ENCODE results near the gene DNAH9.
"Not testable (repeated sequence)": the region's sequence is repeated elsewhere in the genome, so short reads cannot be mapped to it uniquely, and the experiment has no call there.

DNAH9 gene

DNA sequence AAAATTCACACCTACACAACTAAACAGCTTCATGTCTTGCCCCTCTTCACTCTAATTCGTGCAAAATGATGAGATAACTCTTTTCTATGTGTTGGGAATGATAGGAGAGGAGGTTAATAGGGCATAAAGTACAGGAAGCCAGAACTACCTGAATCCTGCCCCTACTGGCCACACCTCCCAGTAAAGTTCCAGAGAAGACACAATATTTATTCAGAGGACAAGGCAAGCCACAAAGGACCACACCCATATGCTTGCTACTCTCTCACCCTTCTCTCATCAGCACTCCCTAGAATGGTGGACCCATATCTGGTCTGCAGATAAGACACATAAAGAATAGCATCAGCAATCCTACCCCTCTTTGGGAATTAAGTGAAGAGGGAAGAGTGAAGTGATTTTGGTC, 324.4 kb downstream of the DNAH9 start:
- no peak for DNase-seq (ENCODE audit: insufficient read length, low spot score)

DNA sequence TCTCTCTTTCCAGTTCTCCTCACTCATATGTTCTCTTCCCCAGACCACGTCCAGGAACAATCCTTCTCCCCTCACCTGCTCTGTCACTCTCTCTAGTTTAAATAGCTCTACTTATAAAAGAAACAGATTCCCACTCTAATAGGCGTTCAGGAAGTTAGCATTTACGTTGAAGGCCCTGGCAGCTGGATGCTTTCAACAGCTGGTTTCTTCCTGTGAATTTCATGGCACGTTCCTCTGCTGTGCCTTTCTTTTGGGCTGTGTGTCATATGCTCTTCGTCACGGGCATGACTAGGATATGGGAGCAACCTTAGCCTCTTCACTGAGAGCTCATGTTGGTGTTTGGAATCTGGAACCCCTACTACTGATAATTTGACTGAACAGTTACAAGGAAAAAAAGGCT, 325.8 kb downstream of the DNAH9 start:
- TF ChIP-seq POLR2A (IDR thresholded peaks at IDR 0.05; ENCODE audit: low read depth, low read length), result no peak

More for the DNA sequence above, 324.4 kb downstream of the DNAH9 start:
- no peak for TF ChIP-seq POLR2A (IDR thresholded peaks at IDR 0.05; ENCODE audit: low read depth, low read length)
- FAIRE-seq, result no peak

DNA sequence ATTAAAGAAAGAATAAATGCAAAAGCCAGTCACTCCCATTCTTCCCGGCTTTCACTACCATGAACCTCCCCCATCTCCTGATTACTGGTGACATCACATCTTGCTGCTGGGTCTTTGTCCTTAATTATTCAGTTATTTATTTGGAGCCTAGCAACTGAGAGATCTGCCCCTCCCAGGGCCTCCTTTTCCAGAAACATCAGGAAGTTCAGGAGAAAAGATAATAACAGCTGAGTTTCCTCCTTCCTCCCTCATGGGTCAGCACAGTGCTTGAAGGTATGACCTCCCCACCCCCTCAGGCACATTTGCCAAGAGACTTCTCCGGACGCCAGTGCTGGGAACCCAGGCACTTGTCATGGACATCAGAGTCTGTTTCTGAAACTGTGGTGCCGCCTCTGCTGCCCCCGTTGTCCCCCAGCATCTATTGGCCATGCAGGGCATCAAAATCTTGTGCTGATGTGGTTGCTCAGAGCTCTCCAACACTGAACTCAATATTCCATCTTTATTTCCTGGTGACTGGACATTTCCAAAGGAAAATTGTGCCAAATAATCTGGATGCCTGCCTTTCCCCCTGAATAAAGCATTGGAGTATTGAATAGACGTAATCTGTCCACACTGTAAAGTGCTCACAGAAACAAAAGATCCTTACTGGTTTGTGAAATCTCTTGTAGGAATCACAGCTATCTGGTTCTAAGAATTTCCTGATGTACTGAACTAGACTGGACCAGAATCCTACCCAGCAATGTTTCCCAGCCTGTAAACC, 327.2 kb downstream of the DNAH9 start:
- FAIRE-seq, result no peak
- no peak for TF ChIP-seq POLR2A (IDR thresholded peaks at IDR 0.05; ENCODE audit: low read depth, low read length)
- DNase-seq (ENCODE audit: insufficient read length, low spot score), result no peak

More for the DNA sequence above, 325.8 kb downstream of the DNAH9 start:
- FAIRE-seq (no peak), DNase-seq (ENCODE audit: insufficient read length, low spot score) (no peak)

DNA sequence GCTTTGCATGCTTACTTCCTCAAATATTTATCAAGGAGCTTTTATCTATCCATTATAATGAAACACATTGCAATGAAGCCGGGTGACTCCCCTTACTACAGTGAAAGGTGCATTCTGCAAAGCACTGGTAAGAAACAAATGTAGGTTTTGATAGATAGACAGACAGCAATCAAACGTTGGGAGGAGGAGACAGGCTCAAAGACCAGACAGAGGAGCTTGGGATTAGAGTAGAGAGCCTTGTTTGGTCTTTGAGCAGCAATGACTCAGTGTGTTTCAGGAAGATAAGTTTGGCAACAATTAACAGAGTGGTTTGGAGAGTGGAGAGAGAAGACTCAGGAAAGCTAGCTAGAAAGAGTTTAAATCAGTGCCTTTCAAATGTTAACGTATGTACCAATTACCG, 330.2 kb downstream of the DNAH9 start:
- TF ChIP-seq POLR2A (IDR thresholded peaks at IDR 0.05; ENCODE audit: low read depth, low read length), result no peak
- FAIRE-seq, result no peak

DNA sequence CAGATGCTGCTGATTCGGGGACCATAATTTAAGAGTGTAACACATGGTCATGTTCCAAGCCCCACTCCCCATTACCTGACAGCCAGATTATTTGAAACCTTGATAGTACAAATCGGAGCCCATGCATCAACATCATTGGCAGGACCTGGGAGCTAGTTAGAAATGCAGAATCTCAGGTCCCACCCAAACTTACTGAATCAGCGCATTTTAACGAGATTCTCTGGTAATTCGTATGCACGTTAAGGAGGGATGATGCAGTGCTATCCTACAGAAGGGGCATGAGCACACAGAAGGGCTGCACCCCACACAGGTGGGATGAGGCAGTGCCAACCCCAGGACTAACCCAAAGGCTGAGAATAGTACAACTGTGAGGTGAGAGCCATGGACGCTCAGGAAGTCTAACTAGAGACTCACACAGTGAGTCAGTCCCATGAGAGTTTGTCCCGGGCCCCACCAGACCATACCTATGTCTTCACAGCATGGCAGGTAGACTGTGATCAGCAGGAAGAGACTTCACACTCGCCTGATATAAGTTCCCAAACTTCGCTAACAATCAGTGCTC, 334.1 kb downstream of the DNAH9 start:
- DNase-seq (ENCODE audit: insufficient read length, low spot score), result no peak
- no peak for TF ChIP-seq POLR2A (IDR thresholded peaks at IDR 0.05; ENCODE audit: low read depth, low read length)
- no peak for FAIRE-seq

More for the DNA sequence above, 330.2 kb downstream of the DNAH9 start:
- no peak for DNase-seq (ENCODE audit: insufficient read length, low spot score)

DNA sequence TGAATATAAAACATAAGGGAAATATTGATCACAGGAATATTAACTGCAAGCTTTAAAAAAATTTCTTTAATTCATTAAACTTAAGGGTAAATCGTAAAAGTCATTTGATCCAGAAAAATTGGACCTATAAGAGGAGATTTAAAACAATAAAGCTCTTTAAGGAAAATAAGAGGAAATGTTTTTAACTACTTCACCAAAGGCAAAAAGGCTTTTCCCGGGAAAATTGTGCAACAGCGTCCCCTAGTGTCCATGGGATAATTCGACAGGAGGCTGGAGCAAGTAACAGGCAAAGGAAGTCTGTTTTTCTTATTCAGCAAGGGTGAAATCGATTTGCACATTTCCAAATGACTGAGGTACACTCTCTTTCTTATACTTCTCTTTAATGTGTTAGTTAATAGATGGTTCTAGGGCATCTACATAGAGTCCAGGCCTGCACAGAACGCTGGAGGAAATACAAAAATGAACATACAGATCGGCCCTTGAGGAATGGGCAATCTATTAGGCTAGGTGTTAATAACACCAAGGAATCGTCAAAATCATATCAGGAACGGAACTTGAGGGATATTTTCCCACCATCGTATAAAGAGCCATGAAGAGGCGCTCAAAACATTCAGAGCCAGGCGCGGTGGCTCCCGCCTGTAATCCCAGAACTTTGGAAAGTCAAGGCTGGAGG, 337.6 kb downstream of the DNAH9 start:
- no peak for TF ChIP-seq POLR2A (IDR thresholded peaks at IDR 0.05; ENCODE audit: low read depth, low read length)
- DNase-seq (ENCODE audit: insufficient read length, low spot score) (peak; percentile 33), FAIRE-seq (peak; percentile 83)

DNA sequence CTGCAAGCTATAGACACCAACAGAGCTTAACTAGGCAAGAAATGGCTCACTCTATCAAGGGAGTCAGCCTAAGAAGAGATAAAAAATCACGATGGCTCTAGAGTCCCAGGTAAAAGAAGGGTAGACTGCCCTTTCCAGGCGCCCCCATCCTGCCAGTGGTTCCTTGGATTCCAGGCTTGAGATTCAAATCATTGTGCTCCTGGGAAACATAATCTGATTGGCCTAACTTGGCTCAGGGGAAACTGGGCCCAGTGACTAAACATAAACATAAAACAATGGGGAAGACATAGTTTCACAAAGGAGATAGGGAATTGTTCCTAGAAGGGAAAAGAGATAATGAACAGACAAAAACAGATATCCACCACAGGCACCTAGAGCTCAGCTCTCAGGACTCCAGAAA, 342.6 kb downstream of the DNAH9 start:
- FAIRE-seq, result no peak
- no peak for TF ChIP-seq POLR2A (IDR thresholded peaks at IDR 0.05; ENCODE audit: low read depth, low read length)
- DNase-seq (ENCODE audit: insufficient read length, low spot score), result no peak

DNA sequence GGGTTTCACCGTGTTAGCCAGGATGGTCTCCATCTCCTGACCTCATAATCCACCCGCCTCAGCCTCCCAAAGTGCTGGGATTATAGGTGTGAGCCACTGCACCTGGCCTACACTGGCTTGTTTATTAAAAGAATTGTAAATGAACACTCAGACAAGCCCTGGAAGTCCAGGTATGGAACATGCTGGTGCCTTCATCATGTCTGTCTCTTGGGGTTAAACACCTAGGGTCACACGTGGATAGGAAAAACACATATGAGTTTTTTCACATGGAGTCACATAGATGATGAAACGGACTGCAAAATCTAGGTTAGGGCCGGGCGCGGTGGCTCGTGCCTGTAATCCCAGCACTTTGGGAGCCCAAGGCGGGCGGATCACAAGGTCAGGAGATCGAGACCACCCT, 344.8 kb downstream of the DNAH9 start:
- FAIRE-seq; DNase-seq (ENCODE audit: insufficient read length, low spot score): not testable (repeated sequence)

DNA sequence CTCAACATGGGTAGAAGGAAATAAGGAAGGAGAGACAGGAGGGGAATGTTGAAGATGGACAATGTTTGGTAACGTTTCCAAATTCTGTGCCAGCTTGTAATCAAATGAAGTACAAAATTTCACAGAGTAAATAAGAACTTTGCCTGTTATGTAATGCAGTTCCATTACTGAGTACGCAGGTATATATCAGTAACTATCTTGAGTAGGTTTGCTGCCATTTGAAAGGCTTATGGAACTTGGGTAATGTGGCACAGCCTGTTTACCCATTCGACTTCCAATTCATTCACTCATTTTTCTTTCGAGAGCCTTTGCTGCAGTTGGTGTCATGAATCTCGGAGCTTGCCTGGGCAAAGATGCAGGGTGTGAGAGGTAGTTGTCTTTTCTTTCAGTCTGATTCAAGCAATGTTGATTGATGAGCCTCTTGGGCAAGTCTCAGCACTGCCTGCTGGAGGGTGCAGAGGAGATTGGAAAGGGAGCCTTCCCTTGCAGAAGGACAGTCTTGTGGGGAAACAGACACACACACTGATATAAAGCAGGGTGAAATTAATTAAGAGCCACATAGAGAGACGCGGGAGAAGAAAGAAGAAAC, 345.6 kb downstream of the DNAH9 start:
- FAIRE-seq (no peak), DNase-seq (ENCODE audit: insufficient read length, low spot score) (no peak)
- TF ChIP-seq POLR2A (IDR thresholded peaks at IDR 0.05; ENCODE audit: low read depth, low read length), result no peak

DNA sequence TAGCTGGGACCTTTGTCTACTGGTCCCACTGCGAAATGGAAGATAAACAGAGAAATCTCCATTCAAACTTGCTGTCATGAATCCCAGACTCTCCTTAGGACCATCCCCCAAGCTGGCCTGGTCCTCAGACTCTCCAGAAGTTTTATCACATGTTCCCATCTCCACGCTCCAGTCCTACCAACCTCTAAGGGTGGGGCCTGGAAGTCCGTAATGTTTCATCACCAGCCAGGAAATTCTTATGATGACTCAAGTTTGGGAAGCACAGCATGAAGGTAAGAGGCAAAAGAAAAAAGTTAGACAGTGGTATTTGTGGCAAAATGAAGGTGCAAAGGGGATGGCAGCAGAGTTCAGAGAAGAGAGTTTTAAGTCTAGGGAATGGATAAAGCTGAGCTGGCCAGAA, 346.3 kb downstream of the DNAH9 start:
- TF ChIP-seq POLR2A (IDR thresholded peaks at IDR 0.05; ENCODE audit: low read depth, low read length), result no peak
- peak; percentile 85 for FAIRE-seq

DNA sequence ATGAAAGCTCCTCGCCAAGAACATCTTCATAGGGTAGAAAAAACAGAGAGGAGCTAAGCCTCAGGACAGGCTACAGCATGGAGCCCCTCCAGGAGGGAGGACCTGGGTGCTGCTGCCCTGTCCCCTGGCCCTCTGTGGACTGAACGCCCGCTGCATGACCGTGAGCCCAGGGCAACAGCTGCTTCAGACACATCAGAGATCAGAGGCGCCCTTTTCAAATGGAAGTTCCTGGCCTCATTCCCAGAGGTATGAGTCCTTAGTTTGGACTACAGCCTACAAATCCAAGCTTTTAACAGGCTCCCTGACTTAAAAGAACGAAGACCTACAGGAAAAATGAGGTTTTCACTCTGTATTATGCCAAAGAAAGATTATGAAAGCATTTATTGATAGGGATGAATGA, 350.5 kb downstream of the DNAH9 start:
- FAIRE-seq, result peak; percentile 68
- peak; percentile 59 for DNase-seq (ENCODE audit: insufficient read length, low spot score)

More for the DNA sequence above, 346.3 kb downstream of the DNAH9 start:
- peak; percentile 49 for DNase-seq (ENCODE audit: insufficient read length, low spot score)

DNA sequence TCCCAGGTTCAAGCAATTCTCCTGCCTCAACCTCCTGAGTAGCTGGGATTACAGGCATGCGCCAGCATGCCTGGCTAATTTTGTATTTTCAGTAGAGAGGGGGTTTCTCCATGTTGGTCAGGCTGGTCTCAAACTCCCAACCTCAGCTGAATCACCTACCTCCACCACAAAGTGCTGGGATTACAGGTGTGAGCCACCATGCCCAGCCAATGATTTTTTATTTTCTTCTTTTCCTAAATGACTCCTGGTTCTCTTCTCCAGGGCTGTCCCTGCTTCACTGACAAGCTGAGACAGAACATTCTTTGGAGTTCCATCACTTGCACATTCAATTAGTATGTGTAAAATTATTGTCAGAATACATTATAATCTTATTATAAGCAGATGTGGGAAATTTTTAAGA, 351.3 kb downstream of the DNAH9 start:
- not testable (repeated sequence) for FAIRE-seq; DNase-seq (ENCODE audit: insufficient read length, low spot score)

More for the DNA sequence above, 350.5 kb downstream of the DNAH9 start:
- no peak for TF ChIP-seq POLR2A (IDR thresholded peaks at IDR 0.05; ENCODE audit: low read depth, low read length)

DNA sequence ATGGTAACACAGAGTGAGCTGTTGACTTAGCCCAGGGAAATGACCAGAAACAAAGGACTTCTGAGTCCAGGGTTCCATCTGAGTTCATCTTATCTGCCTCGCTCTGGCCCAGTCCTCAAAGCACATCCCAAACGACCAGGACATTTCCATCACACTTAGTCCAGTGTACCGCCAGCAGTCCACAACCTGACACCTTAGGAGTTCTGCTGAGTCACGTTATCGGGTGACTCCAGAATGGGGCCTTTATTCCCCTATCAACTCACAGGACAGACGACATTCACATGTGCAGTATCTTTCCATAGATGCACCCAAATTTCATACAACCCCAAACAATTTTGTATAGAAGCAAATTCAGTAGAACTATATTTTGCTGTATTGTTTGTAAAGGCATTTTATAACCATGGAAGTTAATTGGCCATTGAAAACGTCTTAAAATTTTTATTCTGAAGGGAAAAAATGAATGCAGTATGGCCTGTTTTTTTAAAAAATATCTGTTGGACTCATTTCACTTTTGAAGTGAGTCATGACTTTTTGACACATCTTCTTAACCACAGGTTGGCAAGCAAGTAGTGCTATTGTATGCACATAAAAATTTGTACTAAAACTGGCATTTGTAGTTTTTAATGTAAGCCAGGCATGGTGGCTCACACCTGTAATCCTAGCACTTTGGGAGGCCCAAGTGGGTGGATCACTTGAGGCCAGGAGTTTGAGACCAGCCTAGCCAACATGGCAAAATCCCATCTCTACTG, 352.7 kb downstream of the DNAH9 start:
- no peak for FAIRE-seq
- DNase-seq (ENCODE audit: insufficient read length, low spot score), result no peak

DNA sequence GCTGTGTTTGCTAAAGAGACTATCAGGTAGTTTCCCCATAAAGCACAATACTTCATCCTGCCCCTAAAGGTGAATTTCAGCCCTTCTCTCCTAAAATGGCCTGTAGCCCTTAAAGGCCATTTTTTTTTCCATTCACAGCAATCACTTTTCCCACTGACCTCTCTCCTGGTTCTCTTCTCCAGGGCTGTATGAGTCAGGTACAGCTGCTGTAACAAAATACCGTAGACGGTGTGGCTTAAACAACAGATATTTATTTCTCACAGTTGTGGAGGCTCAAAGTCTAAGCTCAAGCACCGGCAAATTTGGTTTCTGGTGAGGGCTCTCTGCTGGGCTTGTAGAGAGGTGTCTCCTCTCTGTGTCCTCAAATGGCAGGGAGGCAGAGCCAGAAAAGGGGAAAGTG, 354.3 kb downstream of the DNAH9 start:
- DNase-seq (ENCODE audit: insufficient read length, low spot score) (no peak), FAIRE-seq (no peak)
- TF ChIP-seq POLR2A (IDR thresholded peaks at IDR 0.05; ENCODE audit: low read depth, low read length), result no peak

More for the DNA sequence above, 352.7 kb downstream of the DNAH9 start:
- no peak for TF ChIP-seq POLR2A (IDR thresholded peaks at IDR 0.05; ENCODE audit: low read depth, low read length)

Data from H54 (cell line).